Activated CD4-positive, CD25-positive, alpha-beta regulatory T cell treated with anti-CD3 and anti-CD28 coated beads, Interleukin-2, amount 50 U/mL, for 72 hours (primary cell): Measurements from ENCODE around the gene FOS.

Experiments used
- DNase-seq: peaks from one replicate; pipeline ENCODE4 v3.0.0; 2021

FOS gene

DNA sequence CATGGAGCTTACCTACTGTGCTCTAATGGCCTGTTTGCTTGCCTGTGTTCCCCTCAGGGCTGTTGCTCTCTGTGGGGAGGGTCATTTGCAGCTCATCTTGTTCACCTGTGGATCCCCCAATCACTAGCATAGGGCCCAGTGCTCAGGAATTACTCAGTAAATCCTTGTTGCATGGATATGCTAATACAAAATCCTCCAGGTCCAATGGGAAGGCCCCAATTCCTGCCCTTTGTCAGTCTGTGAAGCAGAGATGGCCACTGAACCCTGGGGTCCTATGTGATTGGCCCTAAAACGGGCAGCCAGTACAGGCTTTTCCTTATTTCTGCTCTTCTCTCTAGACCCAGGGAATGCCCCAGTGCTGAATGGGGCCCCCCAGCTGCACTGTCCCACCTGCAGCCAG, 44.1 kb downstream of the FOS start:
- no peak for DNase-seq

- DNase-seq = no peak
Observed at GRCh38 chr14:75323571-75323970, 44.9 kb downstream of the FOS start.

DNA sequence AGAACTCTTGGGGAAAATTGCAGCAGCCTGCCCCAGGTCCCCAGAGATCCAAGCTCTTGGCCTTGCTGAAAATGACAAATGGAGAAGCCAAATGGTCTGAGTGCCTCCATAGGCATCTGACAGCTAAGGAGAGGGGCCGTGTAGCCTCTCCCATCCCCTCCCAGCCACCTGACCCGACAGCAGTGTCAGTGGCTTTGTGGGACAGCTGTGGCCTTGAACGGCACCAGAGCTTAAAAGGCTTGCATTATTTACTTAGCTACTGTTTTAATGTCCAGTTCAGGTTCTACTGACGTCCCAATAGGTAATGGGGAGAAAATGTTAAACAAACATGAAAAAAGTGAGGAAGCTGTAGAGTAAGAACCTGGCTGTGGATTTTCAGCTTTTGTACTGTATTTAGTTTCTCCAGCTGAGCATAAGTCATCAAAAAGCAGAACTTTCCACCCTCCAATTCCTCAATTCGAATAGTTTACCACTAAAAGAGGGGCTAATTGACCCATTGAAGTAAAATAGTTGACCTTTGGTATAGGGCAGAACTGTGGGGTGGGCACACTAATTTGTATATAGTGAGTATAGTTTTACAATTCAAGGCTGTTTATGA, 50.0 kb downstream of the FOS start:
- no peak for DNase-seq

DNA sequence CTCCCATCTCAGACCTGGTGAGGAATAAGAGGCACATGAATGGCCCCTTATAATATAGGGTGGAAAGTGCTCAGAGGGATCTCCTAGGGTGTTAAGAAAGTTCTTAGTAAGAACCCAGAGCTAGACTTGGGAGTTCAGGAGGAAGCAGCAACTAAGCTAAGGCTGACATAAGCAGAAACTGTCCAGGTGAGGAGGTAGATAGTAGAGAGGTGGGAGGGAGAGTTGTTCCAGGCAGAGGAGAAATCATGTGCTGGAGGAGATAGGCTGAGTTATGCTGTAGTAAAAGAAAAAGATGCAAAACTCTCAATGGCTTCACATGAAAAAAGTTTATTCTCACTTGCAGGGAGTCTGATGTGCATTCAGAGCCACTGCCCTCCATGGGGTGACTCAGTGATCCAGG, 50.7 kb downstream of the FOS start:
- no peak for DNase-seq

DNA sequence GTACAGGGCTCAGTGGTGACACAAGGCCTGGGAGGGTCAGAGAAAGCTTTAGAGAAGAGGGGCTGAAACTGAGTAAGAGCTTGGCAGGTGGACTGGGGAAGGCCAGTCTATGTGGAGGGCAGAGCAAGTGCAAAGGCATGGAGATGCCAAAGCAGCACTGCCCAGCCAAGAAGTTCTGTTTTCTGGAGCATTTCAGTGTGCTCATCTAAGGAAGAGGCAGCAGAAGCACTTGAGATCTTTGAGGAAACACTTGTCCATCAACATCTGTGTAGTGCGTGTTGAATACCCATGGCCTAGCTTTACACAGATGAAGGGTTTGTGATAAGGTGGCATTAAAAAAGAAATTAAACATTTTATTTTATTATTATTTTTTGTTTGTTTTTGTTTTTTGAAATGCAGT, 52.8 kb downstream of the FOS start:
- no peak for DNase-seq
